Lower leg skin (tissue), 4 donors: ENCODE results near the gene CCDC167. TPM values are rescaled to one million over a fixed set of nuclear protein-coding genes. Genes with fewer than 3 reads are reported as not detected.

Experiments
- DNase-seq, 2 donors: peaks; one replicate each; pipeline ENCODE4 v3.0.0-alpha.2; 2019; ENCODE audit warnings: low spot score in 2 of 2
- H3K4me3 ChIP-seq: fragments of 200-600 bp; sonication (generic); 2 replicates; pipeline ENCODE4 v1.5.1; 2017; ENCODE audit warnings: mild to moderate bottlenecking, low read depth; ENCODE audit not compliant: poor library complexity, severe bottlenecking
- POLR2A ChIP-seq, 2 donors: fragments of 450-650 bp; IDR thresholded peaks; one replicate each; pipeline ENCODE4 v1.6.1; 2016 to 2017; ENCODE audit warnings: antibody characterized with exemption in 2 of 2, mild to moderate bottlenecking in 1 of 2, moderate library complexity in 1 of 2
- WGBS, 2 donors: methylation state at CpG; one replicate each; pipeline ENCODE4 v1.1.5; 2018; 5-methylcytosine and 5-hydroxymethylcytosine counted together
- intact Hi-C: fragments of 100-400 bp; cut with DNase I; formaldehyde crosslinking; loops from one replicate; pipeline ENCODE4 v1.15.0; 2023; ENCODE audit warnings: low total_unique reads
- total RNA-seq, 4 donors: library from RNA; depleted of rRNA; stranded (reverse); fragments of >200 nt; gene quantifications; one replicate each; pipeline ENCODE4 v1.1.0, GENCODE V29; 2016
- TF ChIP-seq, protein P1 (sequence below), 3 donors: fragments of 450-650 bp; IDR thresholded peaks; one replicate each; pipeline ENCODE4 v1.5.1; 2016; ENCODE audit warnings: antibody characterized with exemption in 3 of 3, mild to moderate bottlenecking in 3 of 3, moderate library complexity in 2 of 3

Gene CCDC167
- total RNA-seq, 4 donors from 2014 or later = 11.8 to 21.8 (median 14.5) TPM

DNA sequence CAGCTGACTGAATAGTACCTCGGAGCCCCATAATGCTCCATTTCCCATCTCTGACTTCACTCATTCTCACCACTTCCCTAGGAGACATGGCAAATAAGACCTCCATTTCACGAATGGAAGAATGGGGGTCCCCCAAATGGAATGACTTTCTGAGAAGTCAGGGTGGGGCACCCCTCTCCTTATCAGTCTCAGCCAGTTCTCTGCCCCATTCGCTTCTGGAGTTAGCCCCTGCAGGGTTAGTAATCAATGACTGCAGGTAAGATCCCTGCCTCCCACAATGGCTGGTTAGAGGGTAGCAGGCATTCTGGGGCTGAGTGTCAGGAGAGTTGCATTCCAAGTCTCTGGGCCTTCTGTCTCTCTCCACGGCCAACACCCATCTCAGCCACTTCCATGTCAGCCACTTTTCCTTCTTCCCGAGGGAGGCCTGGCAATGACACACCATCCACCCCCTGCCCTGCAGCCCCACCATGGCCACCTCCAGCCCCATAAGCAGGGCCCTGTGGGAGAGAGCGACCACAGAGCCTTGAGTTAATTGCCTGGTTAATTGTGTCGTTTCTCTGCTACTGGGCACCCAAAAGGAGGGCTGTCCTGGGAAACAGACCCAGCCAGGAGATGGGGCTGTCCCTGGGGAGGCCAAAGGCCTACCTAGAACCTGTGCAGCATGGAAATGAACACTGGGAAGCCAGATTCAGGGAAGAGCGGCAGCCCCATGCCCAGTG, 13.4 kb downstream of the CCDC167 start:
- intact Hi-C loops = no loop called here
- no peak for TF ChIP-seq POLR2A (IDR thresholded peaks at IDR 0.05)
- TF ChIP-seq, protein P1, sequence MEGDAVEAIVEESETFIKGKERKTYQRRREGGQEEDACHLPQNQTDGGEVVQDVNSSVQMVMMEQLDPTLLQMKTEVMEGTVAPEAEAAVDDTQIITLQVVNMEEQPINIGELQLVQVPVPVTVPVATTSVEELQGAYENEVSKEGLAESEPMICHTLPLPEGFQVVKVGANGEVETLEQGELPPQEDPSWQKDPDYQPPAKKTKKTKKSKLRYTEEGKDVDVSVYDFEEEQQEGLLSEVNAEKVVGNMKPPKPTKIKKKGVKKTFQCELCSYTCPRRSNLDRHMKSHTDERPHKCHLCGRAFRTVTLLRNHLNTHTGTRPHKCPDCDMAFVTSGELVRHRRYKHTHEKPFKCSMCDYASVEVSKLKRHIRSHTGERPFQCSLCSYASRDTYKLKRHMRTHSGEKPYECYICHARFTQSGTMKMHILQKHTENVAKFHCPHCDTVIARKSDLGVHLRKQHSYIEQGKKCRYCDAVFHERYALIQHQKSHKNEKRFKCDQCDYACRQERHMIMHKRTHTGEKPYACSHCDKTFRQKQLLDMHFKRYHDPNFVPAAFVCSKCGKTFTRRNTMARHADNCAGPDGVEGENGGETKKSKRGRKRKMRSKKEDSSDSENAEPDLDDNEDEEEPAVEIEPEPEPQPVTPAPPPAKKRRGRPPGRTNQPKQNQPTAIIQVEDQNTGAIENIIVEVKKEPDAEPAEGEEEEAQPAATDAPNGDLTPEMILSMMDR (IDR thresholded peaks at IDR 0.05) = no peak
- 87 to 89% methylated on average over 8 of the region's 8 CpGs for WGBS, 2 donors
- DNase-seq = no peak
- H3K4me3 ChIP-seq = no peak overlapping the region

DNA sequence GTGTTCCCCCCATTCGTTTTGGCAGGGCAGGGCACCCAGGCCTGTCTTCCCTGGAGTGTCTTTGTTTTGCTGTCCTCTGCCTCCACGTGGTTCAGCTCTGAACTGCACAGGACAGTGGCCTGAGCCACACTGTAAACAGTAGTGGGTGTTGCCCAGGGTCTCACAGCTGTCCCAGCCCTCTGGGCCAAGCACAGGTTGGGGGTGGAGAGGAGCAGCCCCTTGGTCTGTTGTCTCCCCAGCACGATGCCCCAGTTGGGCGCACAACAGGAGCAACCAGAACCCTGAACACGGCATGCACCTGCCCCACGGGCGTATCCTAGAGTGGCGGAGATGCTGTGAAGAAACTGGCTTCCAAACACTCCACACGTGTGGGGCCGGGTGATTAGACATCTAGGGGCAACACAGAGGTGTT, 14.4 kb downstream of the CCDC167 start:
- intact Hi-C loops = no loop called here
- WGBS, 2 donors = 82 to 83% methylated on average over 10 of the region's 10 CpGs
- no peak for DNase-seq
- TF ChIP-seq, protein P1 (IDR thresholded peaks at IDR 0.05) = no peak
- no peak for TF ChIP-seq POLR2A (IDR thresholded peaks at IDR 0.05)
- no peak overlapping the region for H3K4me3 ChIP-seq

DNA sequence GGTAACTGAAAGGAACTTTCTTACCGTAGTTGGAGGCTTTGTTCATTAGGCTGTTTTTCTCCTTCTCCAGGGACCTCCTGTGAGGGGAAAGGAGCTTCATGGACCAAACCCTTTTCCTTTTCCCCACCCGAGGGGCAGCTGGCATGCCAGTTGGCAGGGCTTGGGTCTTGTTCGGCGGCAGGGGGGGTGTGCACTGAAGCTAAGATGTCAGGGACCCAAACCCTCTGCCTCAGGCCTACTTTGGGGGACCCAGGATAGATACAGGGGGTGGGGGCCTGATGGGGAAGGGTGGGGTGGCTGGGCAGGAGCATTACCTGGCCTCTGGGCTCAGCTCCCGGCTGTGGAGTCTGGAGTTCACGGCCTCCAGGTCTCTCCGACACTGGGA, 14.9 kb downstream of the CCDC167 start:
- TF ChIP-seq, protein P1 (IDR thresholded peaks at IDR 0.05) = no peak
- TF ChIP-seq POLR2A (IDR thresholded peaks at IDR 0.05) = no peak
- no peak overlapping the region for H3K4me3 ChIP-seq
- WGBS, 2 donors = 85 to 92% methylated on average over 7 of the region's 7 CpGs
- DNase-seq = no peak
- intact Hi-C loops = no loop called here

DNA sequence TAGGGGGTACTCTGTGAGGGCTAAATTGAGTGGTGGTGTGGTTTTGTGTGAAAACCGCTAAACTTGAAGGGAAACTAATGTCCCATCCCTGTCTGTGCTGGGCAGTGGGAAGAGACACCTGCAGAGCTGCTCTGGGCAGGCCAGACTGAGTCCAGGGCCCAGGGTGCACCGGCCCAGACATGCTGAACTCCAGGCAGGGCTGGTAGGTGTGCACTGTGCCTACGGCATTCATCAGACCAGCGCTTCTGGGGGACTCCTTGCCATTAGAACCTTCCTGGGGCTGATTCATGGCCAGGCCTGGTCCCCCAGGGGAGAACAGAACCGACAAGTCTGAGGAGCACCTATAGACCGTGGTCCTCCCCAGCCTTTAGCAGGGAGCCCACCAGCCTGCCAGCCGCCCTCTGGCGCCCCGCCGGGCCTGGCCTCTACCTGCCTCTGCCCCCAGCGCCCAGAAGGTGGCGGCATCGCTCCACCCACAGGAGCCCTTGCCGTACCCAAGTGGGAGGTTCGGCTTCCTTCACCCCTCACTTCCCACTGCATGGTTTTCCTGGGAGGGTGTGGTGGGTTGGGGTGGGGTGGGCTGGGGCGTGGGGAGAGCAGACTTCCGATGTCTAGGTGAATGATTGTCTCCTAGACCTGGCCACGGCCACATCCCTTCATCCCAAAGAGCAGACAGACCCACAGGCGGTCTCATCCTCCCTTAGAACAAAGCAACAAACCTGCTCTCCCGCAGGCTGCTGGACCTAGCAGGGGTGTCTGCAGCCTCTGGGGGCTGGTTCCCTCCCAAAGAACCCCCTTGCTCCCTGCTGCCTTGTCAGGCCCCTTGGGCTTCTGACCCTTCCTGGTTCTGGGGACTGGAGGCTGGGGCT, 15.5 kb downstream of the CCDC167 start:
- intact Hi-C loops = no loop called here
- no peak for DNase-seq
- WGBS, 2 donors = 41 to 72% methylated on average over 9 to 19 of the region's 20 CpGs
- H3K4me3 ChIP-seq = no peak overlapping the region
- no peak for TF ChIP-seq POLR2A (IDR thresholded peaks at IDR 0.05)
- TF ChIP-seq, protein P1 (IDR thresholded peaks at IDR 0.05) = no peak

DNA sequence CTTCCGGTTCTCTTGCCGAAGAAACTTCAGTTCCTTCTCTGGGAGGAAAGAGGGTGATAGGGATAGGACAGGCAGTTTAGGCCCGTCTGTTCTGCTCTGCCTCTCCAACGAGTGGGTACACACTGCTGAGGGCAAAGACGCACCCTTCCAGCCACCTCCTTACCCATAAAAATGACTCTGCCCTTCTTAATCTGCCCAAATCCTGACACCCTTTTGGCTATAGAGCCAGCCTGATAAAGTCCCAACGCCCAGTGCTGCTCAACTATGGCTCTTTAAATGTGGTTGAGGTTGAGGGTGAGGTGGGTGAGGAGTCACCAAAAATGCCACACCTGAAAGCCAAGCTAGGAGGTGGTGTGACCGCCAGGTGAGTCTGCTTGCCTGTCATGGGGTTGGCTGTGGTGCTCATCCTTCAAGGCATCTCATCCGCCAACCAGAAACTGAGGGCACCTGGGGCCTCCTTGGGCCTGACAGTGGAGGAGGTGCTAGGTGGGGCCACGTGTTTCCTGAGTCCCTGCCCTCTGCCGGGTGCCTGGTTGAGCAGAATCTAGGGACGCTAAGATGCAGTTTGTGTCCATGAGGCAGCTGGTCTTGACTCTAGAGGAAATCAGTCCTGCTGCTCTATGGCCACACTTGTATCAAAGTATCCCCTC, 16.3 kb downstream of the CCDC167 start:
- TF ChIP-seq, protein P1 (IDR thresholded peaks at IDR 0.05) = no peak
- no peak for TF ChIP-seq POLR2A (IDR thresholded peaks at IDR 0.05)
- DNase-seq = no peak
- H3K4me3 ChIP-seq = no peak overlapping the region
- intact Hi-C loops = no loop called here
- WGBS, 2 donors = 68 to 75% methylated on average over 11 of the region's 11 CpGs
